GM11168 (cell line): ENCODE data around the gene RAB22A.

Source experiments
- in situ Hi-C: fragments of 300-500 bp; cut with MboI; formaldehyde crosslinking; loops from one replicate; pipeline ENCODE4 v1.12.0; 2022; ENCODE audit warnings: low sequenced_read_pairs; ENCODE audit not compliant: unreplicated experiment

Gene RAB22A

DNA sequence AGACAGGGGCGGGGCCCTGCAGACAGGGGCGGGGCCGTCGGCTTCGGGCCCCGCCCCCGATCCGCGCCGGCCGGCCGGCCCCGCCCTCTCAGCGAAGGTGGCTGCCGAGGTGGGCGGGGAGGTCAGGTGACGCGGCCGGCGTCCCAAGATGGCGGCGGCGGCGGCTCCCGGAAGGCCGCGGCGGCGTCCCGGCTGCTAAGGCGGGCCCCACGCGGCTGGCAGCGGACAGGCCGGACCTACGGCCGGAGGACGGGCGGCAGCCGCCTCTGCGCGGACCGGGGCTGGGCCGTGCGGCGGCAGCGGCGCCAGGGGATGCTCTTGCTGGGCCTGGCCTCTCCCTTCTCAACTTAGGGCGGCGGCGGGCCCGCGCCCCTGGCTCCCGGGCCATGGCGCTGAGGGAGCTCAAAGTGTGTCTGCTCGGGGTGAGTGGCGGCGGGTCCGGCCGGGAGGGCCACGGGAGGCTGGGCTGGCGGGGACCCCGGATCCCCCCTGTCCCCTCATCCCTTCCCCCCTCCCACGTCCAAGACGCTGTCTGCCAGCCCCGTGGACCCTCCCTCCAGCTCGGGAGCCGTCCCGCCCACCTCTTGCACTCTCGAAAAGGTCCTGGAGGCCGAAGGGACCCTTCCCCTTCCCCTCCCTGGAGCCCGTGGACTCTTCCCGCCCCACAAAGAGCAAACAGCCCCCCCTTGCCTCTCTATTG is at the start of gene RAB22A:
Gene RAB22A (plus strand): TSS at position 125 of the 700 bp plus-strand sequence. CDS start 262 bp downstream, at position 387.
- in situ Hi-C loops, result no loop called here

- in situ Hi-C loops, result no loop called here
These were observed 49.5 kb upstream of the RAB22A start for GRCh38 chr20:58260006-58260405.

GRCh38 chr20:58261660-58262059 is 47.9 kb upstream of the RAB22A start:
- in situ Hi-C loops, result no loop called here

- in situ Hi-C loops, result no loop called here
These were observed 45.2 kb upstream of the RAB22A start for GRCh38 chr20:58264271-58264670.

DNA sequence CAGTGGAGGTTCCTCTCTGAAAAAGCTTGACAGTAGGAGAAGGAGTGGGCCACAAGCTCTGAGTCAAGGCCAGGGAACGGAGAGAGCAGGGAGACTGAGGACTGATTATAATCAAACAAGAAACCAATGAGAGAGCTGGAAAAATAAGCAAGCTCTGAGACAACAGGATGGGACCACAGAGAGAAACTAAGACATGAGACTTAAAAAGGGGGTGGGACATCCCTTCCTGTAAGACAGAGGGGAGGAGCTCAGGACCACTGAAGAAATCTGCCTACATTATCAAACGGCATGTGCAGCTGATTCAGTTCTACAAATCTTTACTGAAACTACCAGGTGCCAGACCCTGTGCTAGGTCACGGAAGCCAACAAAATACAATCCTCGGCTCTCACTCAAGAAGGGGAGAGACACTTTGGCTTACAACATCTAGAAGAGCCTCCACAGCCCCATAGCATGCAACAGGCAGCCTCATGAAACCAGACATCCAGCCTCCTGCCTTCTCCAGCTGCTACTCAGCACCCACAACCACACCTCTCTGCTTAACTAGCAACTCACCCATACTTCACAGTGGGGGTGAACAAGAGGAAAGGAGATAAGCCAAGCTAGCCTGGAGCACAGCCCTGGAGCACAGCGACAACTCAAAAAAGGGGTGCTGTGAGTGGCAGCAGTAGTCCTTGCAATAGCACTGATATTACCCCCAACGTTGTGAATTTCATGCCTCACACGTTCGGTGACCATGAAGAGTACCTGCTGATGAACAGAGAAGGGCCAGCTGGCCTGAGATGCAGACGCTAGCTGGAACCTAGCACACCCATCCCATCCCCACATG is 41.9 kb upstream of the RAB22A start:
- in situ Hi-C loops, result no loop called here

DNA sequence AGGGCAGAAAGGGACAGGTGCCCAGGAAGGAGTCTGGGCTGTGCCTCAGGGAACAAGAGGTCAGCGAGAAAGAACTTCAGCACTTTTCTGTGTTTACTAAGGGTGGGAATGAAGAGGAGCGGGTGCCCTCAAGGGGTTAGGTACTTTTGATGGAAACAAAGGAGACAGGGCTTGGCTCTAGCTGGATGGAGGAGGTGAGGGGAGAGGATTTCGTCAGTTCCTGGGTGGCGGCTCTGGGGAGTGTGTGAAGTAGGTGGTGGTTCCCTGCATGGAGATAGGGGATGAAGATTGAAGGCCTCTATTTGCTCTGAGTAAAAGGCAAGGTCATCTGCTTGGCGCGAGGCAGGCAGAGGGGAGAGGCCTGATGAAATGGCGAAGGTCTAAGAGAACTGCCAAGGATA is 41.1 kb upstream of the RAB22A start:
- in situ Hi-C loops, result no loop called here

DNA sequence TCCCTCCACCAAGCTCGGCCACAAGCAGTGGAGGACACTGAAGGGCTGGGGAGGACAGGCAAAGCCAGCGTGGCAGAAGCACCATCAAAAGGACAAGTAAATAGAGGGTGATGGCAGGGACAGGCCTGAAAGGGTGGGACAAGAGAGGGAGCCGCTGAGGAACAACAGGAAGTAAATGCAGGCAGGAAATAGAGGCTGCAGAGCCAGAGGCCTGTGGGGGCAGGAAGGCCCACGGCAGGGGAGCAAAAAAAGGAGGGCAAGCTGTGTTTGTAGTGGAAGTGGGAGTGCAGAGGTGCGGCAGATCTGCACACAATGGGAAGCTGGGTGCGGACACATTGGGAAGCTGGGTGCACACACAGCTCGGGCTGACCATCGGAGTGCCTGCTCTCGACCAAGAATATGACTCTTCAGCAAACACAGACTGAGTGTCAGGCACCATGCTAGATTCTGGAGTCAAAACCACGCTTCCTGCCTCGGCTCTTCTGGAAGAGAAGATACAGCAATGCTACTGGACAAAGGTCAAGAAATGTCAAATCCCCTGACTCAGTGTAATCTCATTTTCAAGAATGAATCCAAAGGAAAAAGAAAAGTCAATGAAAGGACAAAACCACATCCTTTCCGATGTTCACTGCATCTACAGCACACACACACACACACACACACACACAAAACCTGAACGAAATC is 40.4 kb upstream of the RAB22A start:
- in situ Hi-C loops, result no loop called here

DNA sequence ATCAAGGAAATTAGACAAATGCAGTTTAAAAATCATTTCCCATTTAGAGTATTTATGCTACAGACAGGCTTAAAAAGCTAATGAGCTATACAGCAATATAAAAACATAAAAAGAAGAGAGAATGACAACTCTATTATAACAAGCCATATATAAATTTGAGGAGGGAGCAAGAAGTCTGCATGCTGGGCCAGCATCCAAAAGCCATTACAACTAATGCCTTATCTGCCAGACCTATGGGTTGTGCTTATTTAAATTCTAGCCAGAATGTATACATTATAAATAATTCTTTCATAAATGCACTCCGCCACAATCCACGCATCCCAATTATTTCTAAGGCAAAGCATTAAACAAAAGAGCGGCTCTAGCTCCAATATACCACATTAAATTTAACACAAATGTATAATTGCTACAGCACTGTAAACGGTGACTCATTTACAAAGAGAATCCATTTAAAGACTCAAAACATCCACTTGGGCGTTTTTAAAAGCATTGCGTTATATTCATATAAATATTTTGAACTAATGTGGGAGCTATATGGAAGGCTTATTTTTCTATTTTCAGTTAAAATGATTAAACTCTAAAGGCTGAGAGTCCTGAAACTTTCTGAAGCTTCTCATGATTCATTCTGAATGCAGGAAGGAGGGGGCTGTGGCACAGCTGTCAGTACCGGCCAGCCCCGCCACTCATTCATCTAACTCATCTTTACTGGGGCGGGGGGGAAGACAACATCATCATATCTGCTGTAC is 37.7 kb upstream of the RAB22A start:
- in situ Hi-C loops, result no loop called here

DNA sequence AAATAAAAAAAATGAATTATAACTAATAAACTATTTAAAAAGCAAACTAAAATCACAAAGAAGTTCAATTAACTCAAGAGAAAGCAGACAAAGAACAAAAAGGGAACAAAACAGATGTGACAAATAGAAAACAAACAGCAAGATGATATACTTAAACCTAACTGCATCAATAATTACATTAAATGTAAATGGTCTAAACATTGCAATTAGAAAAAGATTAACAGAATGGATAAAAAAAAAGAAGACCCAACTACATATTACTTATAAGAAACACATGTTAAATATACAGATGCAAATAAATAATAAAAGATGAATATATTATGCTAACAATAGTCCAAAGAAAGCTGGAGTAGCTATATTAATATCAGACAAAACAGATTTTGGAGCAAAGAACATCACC is 35.1 kb upstream of the RAB22A start:
- in situ Hi-C loops, result no loop called here

DNA sequence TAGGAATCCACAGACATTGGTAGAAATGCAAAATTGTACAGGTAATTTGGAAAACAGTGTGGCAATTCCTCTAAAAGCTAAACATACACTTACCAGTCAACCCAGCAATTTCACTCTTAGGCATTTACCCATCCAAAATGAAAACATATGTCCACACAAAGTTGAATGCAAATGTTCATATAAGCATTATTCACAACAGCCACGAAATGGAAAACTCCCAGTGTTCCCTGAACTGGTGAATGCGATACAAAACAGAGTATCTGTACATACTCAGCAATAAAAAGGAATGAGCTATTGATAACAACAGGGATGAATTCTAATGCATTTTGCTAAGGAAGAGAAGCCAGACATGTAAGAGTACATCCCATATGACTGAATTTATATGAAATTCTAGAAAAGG is 32.4 kb upstream of the RAB22A start:
- in situ Hi-C loops, result no loop called here

DNA sequence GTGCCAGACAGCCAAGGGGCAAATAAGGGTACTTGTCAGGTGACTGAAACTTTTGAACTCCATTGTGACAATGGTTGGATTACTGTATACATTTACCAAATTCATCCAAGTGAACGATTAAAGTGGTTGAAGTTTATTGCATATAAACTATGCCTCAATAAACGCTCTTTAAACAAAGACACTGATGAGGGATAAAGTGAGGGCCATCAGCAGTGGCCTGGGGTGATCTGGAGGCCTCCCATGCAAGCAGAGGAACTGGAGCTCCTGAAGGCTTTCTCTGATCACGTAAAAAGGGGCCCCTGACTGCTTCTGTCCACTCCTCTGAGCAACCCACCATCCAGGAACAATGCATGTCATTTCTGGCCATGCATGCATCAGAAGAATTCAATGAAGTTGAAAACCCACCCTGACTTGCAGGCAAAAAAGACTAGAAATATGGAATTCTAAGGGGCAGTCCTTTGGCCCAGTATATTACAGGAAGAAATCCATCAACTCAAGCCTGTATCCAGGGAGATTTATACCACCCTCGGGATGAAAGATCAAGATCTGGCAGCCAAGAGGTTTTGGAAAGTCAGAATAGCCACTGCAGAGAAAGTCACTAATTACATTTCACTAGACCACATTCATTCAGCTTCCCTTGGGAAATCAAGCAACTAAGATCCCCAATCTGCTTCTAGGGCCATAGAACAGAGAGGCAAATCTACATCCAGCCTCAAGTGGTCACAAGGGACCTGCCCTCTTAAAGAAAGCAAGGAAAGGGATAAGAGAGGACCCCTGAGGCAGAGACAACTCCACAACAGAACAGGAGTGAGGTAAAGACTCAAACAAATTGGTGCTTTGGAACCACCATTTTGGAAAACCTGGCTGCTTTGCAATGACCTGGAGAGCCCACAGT is 31.7 kb upstream of the RAB22A start:
- in situ Hi-C loops, result no loop called here

DNA sequence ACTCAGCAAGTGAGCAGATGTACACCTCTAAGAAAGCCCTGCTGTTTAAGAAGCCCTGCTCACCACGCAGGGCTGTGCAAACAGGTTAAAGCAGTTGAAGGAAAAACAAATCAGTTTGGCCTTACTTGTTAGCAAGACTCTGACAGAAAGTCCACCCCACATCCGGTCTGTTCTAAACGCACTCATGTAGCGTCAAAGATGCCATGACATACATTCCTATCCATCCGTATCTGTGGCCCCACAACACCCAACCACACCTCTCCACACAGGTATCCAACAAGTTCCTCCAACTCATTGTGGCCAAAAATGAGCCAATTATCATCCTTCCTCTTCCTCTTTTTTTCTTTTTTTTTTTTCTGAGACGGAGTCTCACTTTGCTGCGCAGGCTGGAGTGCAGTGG is 22.8 kb upstream of the RAB22A start:
- in situ Hi-C loops, result no loop called here

GRCh38 chr20:58287638-58288037 is 21.9 kb upstream of the RAB22A start:
- in situ Hi-C loops, result no loop called here

- in situ Hi-C loops, result no loop called here
These were observed 20.4 kb upstream of the RAB22A start for GRCh38 chr20:58289143-58289542.

DNA sequence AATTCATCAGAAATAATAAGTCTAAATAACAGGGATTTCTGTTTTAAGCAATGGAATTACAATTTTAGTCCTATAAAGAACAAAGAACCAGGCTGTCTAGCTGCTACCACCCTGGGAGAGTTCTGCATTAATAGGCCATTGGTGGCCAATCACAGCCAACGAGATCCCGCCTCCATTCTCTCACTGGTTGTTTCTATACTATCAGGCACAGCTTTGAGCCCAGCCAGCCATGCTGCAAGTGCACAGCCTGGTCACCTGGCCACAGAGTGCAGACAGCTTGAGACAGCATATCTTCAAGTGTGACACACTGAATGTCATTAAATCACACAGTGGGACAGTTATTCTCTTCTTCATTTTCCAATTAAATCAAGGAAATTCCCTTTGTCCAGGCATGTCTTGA is 16.1 kb upstream of the RAB22A start:
- in situ Hi-C loops, result no loop called here

- in situ Hi-C loops, result no loop called here
These were observed 14.7 kb upstream of the RAB22A start for GRCh38 chr20:58294497-58295455.

DNA sequence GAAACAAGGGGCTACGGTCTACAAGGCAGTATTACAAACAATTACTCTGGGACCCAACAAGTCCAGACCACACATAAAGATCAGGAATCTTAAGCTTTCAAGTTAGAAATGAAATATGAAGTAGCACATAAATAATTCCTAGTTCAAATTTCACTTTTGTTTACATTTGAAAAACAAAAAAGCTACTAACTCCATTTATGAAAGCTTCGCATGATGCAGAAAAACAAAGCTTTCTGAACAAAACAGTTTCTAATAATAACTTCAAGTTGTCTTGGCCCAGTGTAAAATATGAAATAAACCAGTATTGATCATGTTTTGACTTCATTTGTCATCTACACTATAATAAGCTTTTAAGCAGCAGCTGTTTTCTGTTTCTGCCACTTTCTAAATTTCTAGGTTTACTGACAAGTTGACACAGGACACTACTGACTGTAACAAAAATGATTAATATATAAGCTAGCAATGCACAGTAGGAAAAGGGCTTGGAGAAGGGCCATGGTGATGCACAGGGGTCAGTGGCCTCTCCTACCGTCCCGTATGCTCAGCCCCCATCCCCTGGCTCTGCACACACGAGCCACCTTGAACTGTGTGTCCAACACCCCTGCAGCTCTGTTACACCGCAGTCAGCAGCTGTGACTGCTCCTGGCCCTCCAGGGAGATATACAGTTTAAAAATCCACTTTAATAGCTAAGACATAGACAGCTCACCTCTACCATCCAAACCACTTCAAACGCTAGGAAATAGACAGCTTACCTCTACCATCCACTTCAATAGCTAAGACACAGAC is 13.3 kb upstream of the RAB22A start:
- in situ Hi-C loops, result no loop called here

DNA sequence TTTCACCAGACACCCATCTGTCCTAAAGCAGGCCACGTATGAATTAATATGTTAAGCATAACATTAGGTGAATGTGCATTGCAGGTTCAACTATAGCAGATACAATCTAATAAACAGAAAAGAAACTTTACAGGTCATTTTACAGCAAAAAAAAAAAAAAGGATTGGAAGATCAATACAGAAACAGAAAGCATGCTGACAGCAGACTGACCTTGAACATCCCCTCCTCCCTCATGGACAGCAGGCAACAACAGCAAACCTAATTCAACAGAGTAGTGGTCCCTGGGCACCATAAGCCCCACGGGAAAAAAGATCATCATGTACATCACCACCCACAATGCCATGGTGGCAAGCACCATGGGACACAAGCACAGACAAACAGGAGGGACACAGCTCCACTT is 12.1 kb upstream of the RAB22A start:
- in situ Hi-C loops, result no loop called here
